Measurements from ENCODE around the gene REG4. TPM values are rescaled to one million over a fixed set of nuclear protein-coding genes. Genes with fewer than 3 reads are reported as not detected.
A peak's percentile ranks its signal among the peaks of the same experiment; 100 is the strongest.

Gene REG4
- total and polyA plus RNA-seq, 2 of the 13 experiments (the other 11 are each of a cell fraction or from before 2014, with no cell fraction given), result not detected

- Histone ChIP-seq H3K27ac (ENCODE audit: extremely low read length, insufficient read depth, low read length) (peak overlapping the region; percentile 59), H3K9ac (ENCODE audit: insufficient read depth, low read depth, low read length) (peak overlapping the region; percentile 28; the same call in 1 of the 2 replicates), H3K27me3 (ENCODE audit: control insufficient read depth in 1 of 2, insufficient read depth in 2 of 2, low read length in 2 of 2) (no peaks in the 10 kb centered on the region), H2AFZ (ENCODE audit: low read length) (no peak overlapping the region), H4K20me1 (ENCODE audit: insufficient read depth, low read length) (no peaks in the 10 kb centered on the region), H3K4me2 (ENCODE audit: low read depth, low read length) (peak overlapping the region; percentile 70), H3K4me1 (ENCODE audit: insufficient read depth, low read length) (peaks cover 96% of the 10 kb centered on the region), H3K9me3 (ENCODE audit: low read length) (no peaks in the 10 kb centered on the region), H3K79me2 (ENCODE audit: insufficient read depth, low read length) (no peaks in the 10 kb centered on the region), H3K36me3 (replicated peaks in 1 of 2; ENCODE audit: control insufficient read depth in 1 of 2, insufficient read depth in 2 of 2, low read length in 2 of 2) (no peaks in the 10 kb centered on the region), H3K4me3 (replicated peaks in 1 of 3; ENCODE audit: insufficient read depth in 1 of 3, low read depth in 2 of 3, low read length in 3 of 3) (peak overlapping the region in 1 of 3 experiments; percentile 31; a peak in 1 of 6 replicates)
- FAIRE-seq, result no peak
- ChIA-PET CTCF (ENCODE audit: low intra/inter-chr PET ratio, low total read pairs) (no interaction called here), POLR2A (interaction anchor here (1.0 to 2.3 kb wide), 2 partner anchors 9 to 21 kb away, joined by 3 to 12 read pairs; no protein-coding TSS in a partner anchor)
- BruUV-seq (replicated peaks), result no TSS peak
- intact Hi-C loops (cut with micrococcal nuclease; ENCODE audit: unreplicated experiment), result no loop called here
- no peak for DNase-seq (ENCODE audit: low spot score)
- ATAC-seq, result peak; percentile 22
- in situ Hi-C loops (cut with HindIII; ENCODE audit: extremely low pct_ligation_motif_present, low pct_unique_long_range_greater_than_20kb), result no loop called here
- 19% methylated on average over 7 of the region's 7 CpGs for WGBS (ENCODE audit: low lambda C conversion rate)
- 0 out of 2 replicates have a peak, but pooled peaks have one; percentile 22 for TF ChIP-seq SALL1 (CRISPR knock-in tag; IDR thresholded peaks at IDR 0.05)
- no peak for TF ChIP-seq DNMT1 (CRISPR knock-in tag; IDR thresholded peaks at IDR 0.05)
- no peak for TF ChIP-seq RCOR2 (CRISPR knock-in tag; IDR thresholded peaks at IDR 0.05)
- no peak for TF ChIP-seq ZNF501 (CRISPR knock-in tag; IDR thresholded peaks at IDR 0.05)
- TF ChIP-seq SAFB2 (CRISPR knock-in tag; IDR thresholded peaks at IDR 0.05; ENCODE audit: borderline replicate concordance, low read depth), result no peak
- no peak for TF ChIP-seq YEATS2 (CRISPR knock-in tag; IDR thresholded peaks at IDR 0.05; ENCODE audit: borderline replicate concordance)
- TF ChIP-seq HNF4G (IDR thresholded peaks at IDR 0.05; ENCODE audit: borderline replicate concordance, low read depth, low read length), result no peak
- no peak for TF ChIP-seq HNF4G (CRISPR knock-in tag; IDR thresholded peaks at IDR 0.05; ENCODE audit: borderline replicate concordance, low read depth)
- no peak for TF ChIP-seq ESRRA (CRISPR knock-in tag; IDR thresholded peaks at IDR 0.05; ENCODE audit: low read depth)
- TF ChIP-seq, protein P1, sequence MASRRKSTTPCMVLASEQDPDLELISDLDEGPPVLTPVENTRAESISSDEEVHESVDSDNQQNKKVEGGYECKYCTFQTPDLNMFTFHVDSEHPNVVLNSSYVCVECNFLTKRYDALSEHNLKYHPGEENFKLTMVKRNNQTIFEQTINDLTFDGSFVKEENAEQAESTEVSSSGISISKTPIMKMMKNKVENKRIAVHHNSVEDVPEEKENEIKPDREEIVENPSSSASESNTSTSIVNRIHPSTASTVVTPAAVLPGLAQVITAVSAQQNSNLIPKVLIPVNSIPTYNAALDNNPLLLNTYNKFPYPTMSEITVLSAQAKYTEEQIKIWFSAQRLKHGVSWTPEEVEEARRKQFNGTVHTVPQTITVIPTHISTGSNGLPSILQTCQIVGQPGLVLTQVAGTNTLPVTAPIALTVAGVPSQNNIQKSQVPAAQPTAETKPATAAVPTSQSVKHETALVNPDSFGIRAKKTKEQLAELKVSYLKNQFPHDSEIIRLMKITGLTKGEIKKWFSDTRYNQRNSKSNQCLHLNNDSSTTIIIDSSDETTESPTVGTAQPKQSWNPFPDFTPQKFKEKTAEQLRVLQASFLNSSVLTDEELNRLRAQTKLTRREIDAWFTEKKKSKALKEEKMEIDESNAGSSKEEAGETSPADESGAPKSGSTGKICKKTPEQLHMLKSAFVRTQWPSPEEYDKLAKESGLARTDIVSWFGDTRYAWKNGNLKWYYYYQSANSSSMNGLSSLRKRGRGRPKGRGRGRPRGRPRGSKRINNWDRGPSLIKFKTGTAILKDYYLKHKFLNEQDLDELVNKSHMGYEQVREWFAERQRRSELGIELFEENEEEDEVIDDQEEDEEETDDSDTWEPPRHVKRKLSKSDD (CRISPR knock-in tag; IDR thresholded peaks at IDR 0.05; ENCODE audit: low read depth), result no peak
- TF ChIP-seq ZFP36L1 (CRISPR knock-in tag; IDR thresholded peaks at IDR 0.05), result no peak
- TF ChIP-seq GATAD1 (CRISPR knock-in tag; IDR thresholded peaks at IDR 0.05), result no peak
- no peak for TF ChIP-seq ZNF629 (CRISPR knock-in tag; conservative IDR thresholded peaks at IDR 0.05)
- TF ChIP-seq, protein P2, sequence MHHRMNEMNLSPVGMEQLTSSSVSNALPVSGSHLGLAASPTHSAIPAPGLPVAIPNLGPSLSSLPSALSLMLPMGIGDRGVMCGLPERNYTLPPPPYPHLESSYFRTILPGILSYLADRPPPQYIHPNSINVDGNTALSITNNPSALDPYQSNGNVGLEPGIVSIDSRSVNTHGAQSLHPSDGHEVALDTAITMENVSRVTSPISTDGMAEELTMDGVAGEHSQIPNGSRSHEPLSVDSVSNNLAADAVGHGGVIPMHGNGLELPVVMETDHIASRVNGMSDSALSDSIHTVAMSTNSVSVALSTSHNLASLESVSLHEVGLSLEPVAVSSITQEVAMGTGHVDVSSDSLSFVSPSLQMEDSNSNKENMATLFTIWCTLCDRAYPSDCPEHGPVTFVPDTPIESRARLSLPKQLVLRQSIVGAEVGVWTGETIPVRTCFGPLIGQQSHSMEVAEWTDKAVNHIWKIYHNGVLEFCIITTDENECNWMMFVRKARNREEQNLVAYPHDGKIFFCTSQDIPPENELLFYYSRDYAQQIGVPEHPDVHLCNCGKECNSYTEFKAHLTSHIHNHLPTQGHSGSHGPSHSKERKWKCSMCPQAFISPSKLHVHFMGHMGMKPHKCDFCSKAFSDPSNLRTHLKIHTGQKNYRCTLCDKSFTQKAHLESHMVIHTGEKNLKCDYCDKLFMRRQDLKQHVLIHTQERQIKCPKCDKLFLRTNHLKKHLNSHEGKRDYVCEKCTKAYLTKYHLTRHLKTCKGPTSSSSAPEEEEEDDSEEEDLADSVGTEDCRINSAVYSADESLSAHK (CRISPR knock-in tag; IDR thresholded peaks at IDR 0.05; ENCODE audit: borderline replicate concordance), result no peak
- TF ChIP-seq ZSCAN25 (CRISPR knock-in tag; IDR thresholded peaks at IDR 0.05), result peak; percentile 83
- TF ChIP-seq ZNF292 (CRISPR knock-in tag; IDR thresholded peaks at IDR 0.05; ENCODE audit: borderline replicate concordance, low read depth), result 0 out of 2 replicates have a peak, but pooled peaks have one; percentile 30
- TF ChIP-seq ZNF83 (CRISPR knock-in tag; IDR thresholded peaks at IDR 0.05; ENCODE audit: borderline replicate concordance), result no peak
Measured at GRCh38 chr1:119774746-119775490, 36.3 kb downstream of the REG4 start.

Data from HepG2 (cell line).